GM23248 (cell line): ENCODE measurements around the gene BPIFB2.

Experiments used
- EZH2 ChIP-seq: fragments of 200-600 bp; sonication (generic); IDR thresholded peaks from 2 replicates; pipeline ENCODE4 v1.6.1; 2018; ENCODE audit warnings: antibody characterized with exemption, mild to moderate bottlenecking; ENCODE audit not compliant: insufficient read depth, poor library complexity, severe bottlenecking
- EZH2phosphoT487 ChIP-seq: fragments of 200-600 bp; sonication (generic); IDR thresholded peaks from 2 replicates; pipeline ENCODE4 v1.6.1; 2018; ENCODE audit warnings: antibody characterized with exemption, moderate library complexity, mild to moderate bottlenecking, low read depth; ENCODE audit not compliant: insufficient read depth

DNA sequence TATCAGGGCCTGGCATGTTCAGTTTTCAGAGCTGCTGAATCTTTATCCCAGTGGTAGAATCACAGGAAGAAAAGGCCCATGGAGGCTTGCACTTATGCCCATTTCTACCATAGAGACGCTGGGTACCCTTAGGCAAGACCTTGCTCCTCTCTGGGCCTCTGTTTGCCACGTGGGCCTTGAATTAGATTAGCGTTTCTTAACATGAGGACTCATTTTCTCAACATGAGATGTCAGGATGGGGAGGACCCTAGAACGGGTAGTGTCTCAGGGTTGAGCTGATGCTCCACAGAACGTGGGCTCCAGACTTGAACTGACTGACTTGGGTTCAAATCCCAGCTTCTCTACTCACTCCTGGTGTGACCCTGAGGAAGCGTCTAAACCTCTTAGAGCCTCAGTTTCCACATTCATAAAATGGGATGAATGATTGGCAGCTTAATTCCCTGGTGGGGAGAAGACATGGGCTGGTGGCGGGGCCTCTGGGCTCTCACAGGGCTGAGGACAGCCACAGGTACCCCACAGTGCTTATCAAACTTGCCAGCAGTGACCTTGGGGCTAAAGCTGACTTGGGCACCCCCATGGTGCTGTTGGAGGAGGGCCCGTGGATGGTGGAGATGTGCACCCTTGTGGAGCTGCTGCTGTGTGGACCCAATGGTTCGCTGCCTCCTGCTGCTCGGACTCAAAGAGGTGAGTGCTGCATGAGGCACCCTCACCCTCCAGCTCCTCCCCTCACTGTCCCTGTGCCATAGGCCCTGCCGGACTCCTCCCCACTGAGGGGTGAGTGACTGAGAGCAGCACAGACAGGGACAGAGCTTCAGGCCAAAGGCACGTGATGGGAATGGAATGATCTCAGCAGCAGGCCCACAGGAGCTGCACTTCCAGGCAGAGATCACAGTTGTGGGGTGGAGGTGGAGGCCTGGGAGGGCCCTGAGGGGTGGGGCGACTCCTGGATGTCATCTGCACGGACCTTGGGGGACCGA lies 31.5 kb upstream of the BPIFB2 start:
- TF ChIP-seq EZH2phosphoT487, result no peak
- TF ChIP-seq EZH2, result no peak
